Panc1 (cell line): ENCODE data around the gene ARMC12. TPM values are rescaled to one million over a fixed set of nuclear protein-coding genes. Genes with fewer than 3 reads are reported as not detected.

Experiments
- ATAC-seq: fragments of 200-7000 bp; cut with Tn5 transposase; 2 replicates; pipeline ENCODE4 v1.9.1; 2020; ENCODE audit warnings: mild to moderate bottlenecking, moderate library complexity
- BruUV-seq: library from RNA; stranded (reverse); fragments of 400-500 nt; replicated peaks from 2 replicates; lab custom pipeline; 2021; lab: Mats Ljungman, UMichigan
- CTCF ChIA-PET: fragments of 300-600 bp; sonication (Branson Sonifier 250); formaldehyde crosslinking; loops from one replicate; lab custom pipeline; 2022; ENCODE audit warnings: antibody characterized with exemption; lab: Charles Lee
- POLR2A ChIA-PET: fragments of 300-600 bp; sonication (Branson Sonifier 250); formaldehyde crosslinking; loops from one replicate; lab custom pipeline; 2022; ENCODE audit warnings: antibody characterized with exemption; lab: Charles Lee
- DNase-seq: peaks from one replicate; pipeline ENCODE4 v3.0.0-alpha.2; 2010; ENCODE audit warnings: low read depth, low spot score
- H3K27ac ChIP-seq: 2 replicates; pipeline ENCODE4 v1.5.1; 2011; ENCODE audit warnings: mild to moderate bottlenecking, low read length, inconsistent platforms
- H3K27me3 ChIP-seq: fragments of 200-500 bp; sonication (Bioruptor generic); 2 replicates; pipeline ENCODE4 v1.6.0; 2014; ENCODE audit warnings: low read length, inconsistent platforms; ENCODE audit not compliant: control insufficient read depth, insufficient read depth
- H3K36me3 ChIP-seq: fragments of 200-500 bp; sonication (Bioruptor generic); 2 replicates; pipeline ENCODE4 v1.5.1; 2014; ENCODE audit warnings: inconsistent platforms, mild to moderate bottlenecking, low read length, moderate library complexity; ENCODE audit not compliant: control insufficient read depth, insufficient read depth
- H3K4me1 ChIP-seq: 2 replicates; pipeline ENCODE4 v1.5.1; 2011; ENCODE audit warnings: inconsistent platforms, mild to moderate bottlenecking, low read length, moderate library complexity; ENCODE audit not compliant: control insufficient read depth, insufficient read depth
- H3K4me3 ChIP-seq, 2 experiments: 2 replicates each; pipeline ENCODE4 v1.5.1; 2011 to 2012; ENCODE audit warnings: low read depth in 2 of 2, low read length in 2 of 2, mild to moderate bottlenecking in 2 of 2, inconsistent platforms in 1 of 2, moderate library complexity in 1 of 2
- H3K9me3 ChIP-seq: fragments of 200-500 bp; sonication (Bioruptor generic); 2 replicates; pipeline ENCODE4 v1.5.1; 2014; ENCODE audit warnings: low read depth, mild to moderate bottlenecking, inconsistent platforms, low read length, moderate library complexity; ENCODE audit not compliant: control insufficient read depth, insufficient read depth
- POLR2AphosphoS5 ChIP-seq: IDR thresholded peaks from 2 replicates; pipeline ENCODE4 v1.6.1; 2012; ENCODE audit warnings: mild to moderate bottlenecking, low read depth, low read length, moderate library complexity
- SIN3A ChIP-seq: IDR thresholded peaks from 2 replicates; pipeline ENCODE4 v1.6.1; 2012; ENCODE audit warnings: low read depth, mild to moderate bottlenecking, low read length, moderate library complexity, borderline replicate concordance; ENCODE audit not compliant: insufficient read depth
- TCF7L2 ChIP-seq: IDR thresholded peaks from 2 replicates; pipeline ENCODE4 v1.6.1; 2011; ENCODE audit warnings: mild to moderate bottlenecking, low read depth, low read length, inconsistent platforms
- in situ Hi-C: cut with HindIII; loops from 2 replicates; pipeline ENCODE4 v1.10.0; 2016; ENCODE audit warnings: low sequenced_read_pairs, low pct_unique_long_range_greater_than_20kb
- intact Hi-C: fragments of 100-400 bp; cut with micrococcal nuclease; formaldehyde crosslinking; loops from one replicate; pipeline ENCODE4 v1.10.0; 2022; ENCODE audit not compliant: unreplicated experiment
- total RNA-seq: library from RNA; stranded (reverse); gene quantifications from one replicate; pipeline ENCODE4 v1.2.1, GENCODE V29; 2021; ENCODE audit not compliant: unreplicated experiment
- TF ChIP-seq, protein P1 (sequence below), 2 experiments: IDR thresholded peaks; 2 replicates each; pipeline ENCODE4 v1.6.1; 2011 to 2012; ENCODE audit warnings: low read depth in 2 of 2, control low read depth in 1 of 2, low read length in 1 of 2, mild to moderate bottlenecking in 1 of 2, moderate library complexity in 1 of 2; ENCODE audit not compliant: insufficient read depth in 1 of 2
- TF ChIP-seq, protein P2 (sequence below): fragments of 450-650 bp; IDR thresholded peaks from 2 replicates; pipeline ENCODE4 v1.5.1; 2017; ENCODE audit warnings: mild to moderate bottlenecking

The ARMC12 gene
- total RNA-seq, 1 experiment from 2014 or later, result 1.4 TPM

DNA sequence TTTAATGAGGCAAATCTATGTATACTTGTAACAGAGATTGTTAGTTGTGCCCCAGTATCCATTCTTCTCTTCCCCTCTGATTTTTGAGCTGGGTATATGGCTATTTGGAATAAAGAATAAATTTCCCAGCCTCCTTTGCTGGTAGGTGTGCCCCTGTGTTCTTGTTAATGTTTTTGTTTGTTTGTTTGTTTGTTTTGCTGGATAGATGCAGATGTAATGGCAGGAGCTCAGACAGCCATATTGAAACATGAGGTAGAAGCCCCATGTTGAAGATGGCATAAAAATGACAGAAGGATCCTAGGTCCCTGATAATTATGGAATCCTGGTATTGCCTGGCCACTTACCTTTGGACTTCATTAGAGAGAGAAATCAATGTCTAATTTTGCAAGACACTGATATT is 28.2 kb upstream of the ARMC12 start:
- Histone ChIP-seq H3K9me3 (no peaks in the 10 kb centered on the region), H3K27ac (no peak overlapping the region), H3K4me1 (no peaks in the 10 kb centered on the region), H3K27me3 (no peaks in the 10 kb centered on the region), H3K36me3 (no peaks in the 10 kb centered on the region), H3K4me3 (no peak overlapping the region)
- in situ Hi-C loops (no loop called here), intact Hi-C loops (no loop called here)
- ChIA-PET CTCF (no interaction called here), POLR2A (no interaction called here)
- no peak for ATAC-seq
- BruUV-seq, result no TSS peak
- no peak for DNase-seq
- TF ChIP-seq SIN3A, result no peak
- TF ChIP-seq, protein P1, sequence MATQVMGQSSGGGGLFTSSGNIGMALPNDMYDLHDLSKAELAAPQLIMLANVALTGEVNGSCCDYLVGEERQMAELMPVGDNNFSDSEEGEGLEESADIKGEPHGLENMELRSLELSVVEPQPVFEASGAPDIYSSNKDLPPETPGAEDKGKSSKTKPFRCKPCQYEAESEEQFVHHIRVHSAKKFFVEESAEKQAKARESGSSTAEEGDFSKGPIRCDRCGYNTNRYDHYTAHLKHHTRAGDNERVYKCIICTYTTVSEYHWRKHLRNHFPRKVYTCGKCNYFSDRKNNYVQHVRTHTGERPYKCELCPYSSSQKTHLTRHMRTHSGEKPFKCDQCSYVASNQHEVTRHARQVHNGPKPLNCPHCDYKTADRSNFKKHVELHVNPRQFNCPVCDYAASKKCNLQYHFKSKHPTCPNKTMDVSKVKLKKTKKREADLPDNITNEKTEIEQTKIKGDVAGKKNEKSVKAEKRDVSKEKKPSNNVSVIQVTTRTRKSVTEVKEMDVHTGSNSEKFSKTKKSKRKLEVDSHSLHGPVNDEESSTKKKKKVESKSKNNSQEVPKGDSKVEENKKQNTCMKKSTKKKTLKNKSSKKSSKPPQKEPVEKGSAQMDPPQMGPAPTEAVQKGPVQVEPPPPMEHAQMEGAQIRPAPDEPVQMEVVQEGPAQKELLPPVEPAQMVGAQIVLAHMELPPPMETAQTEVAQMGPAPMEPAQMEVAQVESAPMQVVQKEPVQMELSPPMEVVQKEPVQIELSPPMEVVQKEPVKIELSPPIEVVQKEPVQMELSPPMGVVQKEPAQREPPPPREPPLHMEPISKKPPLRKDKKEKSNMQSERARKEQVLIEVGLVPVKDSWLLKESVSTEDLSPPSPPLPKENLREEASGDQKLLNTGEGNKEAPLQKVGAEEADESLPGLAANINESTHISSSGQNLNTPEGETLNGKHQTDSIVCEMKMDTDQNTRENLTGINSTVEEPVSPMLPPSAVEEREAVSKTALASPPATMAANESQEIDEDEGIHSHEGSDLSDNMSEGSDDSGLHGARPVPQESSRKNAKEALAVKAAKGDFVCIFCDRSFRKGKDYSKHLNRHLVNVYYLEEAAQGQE (IDR thresholded peaks at IDR 0.05; ENCODE audit: insufficient read depth in 1 of 2, low read depth in 2 of 2, low read length in 1 of 2), result no peak
- no peak for TF ChIP-seq POLR2AphosphoS5
- TF ChIP-seq, protein P2, sequence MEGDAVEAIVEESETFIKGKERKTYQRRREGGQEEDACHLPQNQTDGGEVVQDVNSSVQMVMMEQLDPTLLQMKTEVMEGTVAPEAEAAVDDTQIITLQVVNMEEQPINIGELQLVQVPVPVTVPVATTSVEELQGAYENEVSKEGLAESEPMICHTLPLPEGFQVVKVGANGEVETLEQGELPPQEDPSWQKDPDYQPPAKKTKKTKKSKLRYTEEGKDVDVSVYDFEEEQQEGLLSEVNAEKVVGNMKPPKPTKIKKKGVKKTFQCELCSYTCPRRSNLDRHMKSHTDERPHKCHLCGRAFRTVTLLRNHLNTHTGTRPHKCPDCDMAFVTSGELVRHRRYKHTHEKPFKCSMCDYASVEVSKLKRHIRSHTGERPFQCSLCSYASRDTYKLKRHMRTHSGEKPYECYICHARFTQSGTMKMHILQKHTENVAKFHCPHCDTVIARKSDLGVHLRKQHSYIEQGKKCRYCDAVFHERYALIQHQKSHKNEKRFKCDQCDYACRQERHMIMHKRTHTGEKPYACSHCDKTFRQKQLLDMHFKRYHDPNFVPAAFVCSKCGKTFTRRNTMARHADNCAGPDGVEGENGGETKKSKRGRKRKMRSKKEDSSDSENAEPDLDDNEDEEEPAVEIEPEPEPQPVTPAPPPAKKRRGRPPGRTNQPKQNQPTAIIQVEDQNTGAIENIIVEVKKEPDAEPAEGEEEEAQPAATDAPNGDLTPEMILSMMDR, result no peak
- TF ChIP-seq TCF7L2, result no peak

DNA sequence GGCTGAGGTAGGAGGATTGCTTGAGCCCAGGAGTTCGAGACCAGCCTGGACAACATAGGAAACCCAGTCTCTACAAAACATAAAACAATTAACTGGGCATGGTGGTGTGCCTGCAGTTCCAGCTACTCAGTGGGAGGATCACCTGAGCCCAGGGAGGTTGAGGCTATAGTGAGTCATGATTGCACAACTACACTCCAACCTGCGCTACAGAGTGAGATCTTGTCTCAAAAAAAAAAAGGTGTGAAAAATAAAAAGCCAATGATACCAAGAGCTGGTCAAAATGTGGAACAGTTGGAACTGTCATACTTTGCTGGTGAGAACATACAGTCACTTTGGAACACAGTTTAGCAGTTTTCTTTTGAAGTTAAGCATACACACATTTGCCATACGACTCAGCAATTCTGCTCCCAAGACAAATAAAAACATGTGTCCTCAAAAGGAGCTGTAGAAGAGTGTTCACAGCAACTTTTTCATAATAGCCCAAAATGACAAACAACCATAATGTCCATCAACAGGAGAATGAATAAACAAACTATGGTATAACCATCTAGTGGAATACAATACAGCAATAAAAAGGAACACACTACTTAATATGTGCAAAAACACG is 26.5 kb upstream of the ARMC12 start:
- no TSS peak for BruUV-seq
- Histone ChIP-seq H3K4me3 (no peak overlapping the region), H3K36me3 (no peaks in the 10 kb centered on the region), H3K9me3 (no peaks in the 10 kb centered on the region), H3K27ac (no peak overlapping the region), H3K4me1 (no peaks in the 10 kb centered on the region), H3K27me3 (no peaks in the 10 kb centered on the region)
- ChIA-PET POLR2A (no interaction called here), CTCF (no interaction called here)
- in situ Hi-C loops, result no loop called here
- no peak for TF ChIP-seq POLR2AphosphoS5
- no peak for TF ChIP-seq TCF7L2
- TF ChIP-seq, protein P1 (IDR thresholded peaks at IDR 0.05; ENCODE audit: insufficient read depth in 1 of 2, low read depth in 2 of 2, low read length in 1 of 2), result no peak
- TF ChIP-seq, protein P2, result no peak
- TF ChIP-seq SIN3A, result no peak
- no peak for ATAC-seq
- intact Hi-C loops, result no loop called here
- DNase-seq, result no peak
